ENCODE data around the gene GMNN.
"Not testable (repeated sequence)": the region's sequence is repeated elsewhere in the genome, so short reads cannot be mapped to it uniquely, and the experiment has no call there.

Gene GMNN

GRCh38 chr6:24752917-24753492 is 21.7 kb upstream of the GMNN start:
- CTCF ChIA-PET = no interaction called here
- no peak overlapping the region for H3K4me3 Mint-ChIP-seq
- no peaks in the 10 kb centered on the region for H3K36me3 Mint-ChIP-seq
- H3K9me3 Mint-ChIP-seq = no peaks in the 10 kb centered on the region
- no peak for DNase-seq
- peaks cover 27% of the 10 kb centered on the region for H3K27me3 Mint-ChIP-seq
- no peaks in the 10 kb centered on the region for H3K4me1 Mint-ChIP-seq
- no peak overlapping the region for H3K27ac Mint-ChIP-seq

DNA sequence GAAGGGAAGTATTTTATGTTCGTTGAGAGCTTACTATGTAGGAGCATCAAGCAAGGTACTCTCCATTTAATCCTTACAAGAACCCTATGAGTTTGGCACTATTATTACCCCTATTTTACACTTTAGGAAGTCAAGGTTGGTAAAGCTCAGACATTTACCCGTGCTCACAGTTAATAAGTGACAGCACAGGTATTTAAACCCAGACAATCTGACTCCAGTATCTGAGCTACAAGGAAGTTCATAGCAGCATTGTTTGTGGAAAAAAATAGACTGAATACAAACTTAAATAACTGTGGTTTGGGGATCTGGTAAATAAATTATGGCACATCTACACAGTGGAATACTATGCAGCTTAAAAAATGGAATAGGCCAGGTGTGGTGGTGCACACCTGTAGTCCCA is 21.2 kb upstream of the GMNN start:
- Mint-ChIP-seq H3K36me3 (no peaks in the 10 kb centered on the region), H3K9me3 (no peaks in the 10 kb centered on the region), H3K4me1 (no peaks in the 10 kb centered on the region), H3K27ac (no peak overlapping the region), H3K4me3 (no peak overlapping the region), H3K27me3 (peaks cover 27% of the 10 kb centered on the region)
- DNase-seq = no peak
- CTCF ChIA-PET = no interaction called here

DNA sequence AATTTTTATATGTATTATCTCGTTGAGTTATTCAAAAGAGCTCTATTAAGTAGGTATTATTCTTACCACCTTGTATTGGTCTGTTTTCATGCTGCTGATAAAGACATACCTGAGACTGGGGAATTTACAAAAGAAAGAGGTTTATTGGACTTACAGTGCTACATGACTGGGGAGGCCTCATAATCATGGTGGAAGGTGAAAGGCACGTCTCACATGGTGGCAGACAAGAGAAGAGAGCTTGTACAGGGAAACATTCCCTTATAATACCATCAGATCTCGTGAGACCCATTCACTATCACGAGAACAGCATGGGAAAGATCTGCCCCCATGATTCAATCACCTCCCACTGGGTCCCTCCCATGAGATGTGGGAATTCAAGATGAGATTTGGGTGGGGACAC is 20.4 kb upstream of the GMNN start:
- H3K4me3 Mint-ChIP-seq, H3K27ac Mint-ChIP-seq, H3K4me1 Mint-ChIP-seq, H3K36me3 Mint-ChIP-seq, DNase-seq, H3K9me3 Mint-ChIP-seq: not testable (repeated sequence)
- CTCF ChIA-PET = interaction anchor here (1.3 kb wide), 1 partner anchor 173 kb away, joined by 5 read pairs; no protein-coding TSS in a partner anchor
- H3K27me3 Mint-ChIP-seq = peaks cover 20% of the 10 kb centered on the region

DNA sequence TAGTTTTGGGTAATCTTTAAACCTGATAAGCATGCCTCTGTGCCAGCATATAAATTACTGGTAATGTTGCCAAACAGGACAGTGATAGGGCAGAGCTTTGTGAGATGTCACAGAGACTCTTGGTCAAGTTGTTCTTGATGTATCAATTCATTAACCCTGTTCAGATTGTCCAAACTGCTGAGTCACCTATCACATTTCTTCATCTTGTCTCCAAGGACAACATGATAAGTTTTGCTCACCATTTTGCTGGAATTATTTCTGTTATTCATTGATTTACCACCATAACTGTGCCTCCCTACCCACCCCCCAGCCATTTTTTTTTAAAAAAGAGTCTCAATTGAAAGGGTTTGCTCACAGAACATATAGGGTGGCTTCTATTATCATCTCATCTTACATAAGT is 19.5 kb upstream of the GMNN start:
- H3K4me1 Mint-ChIP-seq = no peaks in the 10 kb centered on the region
- no peak overlapping the region for H3K27ac Mint-ChIP-seq
- no peak for DNase-seq
- no peaks in the 10 kb centered on the region for H3K36me3 Mint-ChIP-seq
- H3K4me3 Mint-ChIP-seq = no peak overlapping the region
- CTCF ChIA-PET = interaction anchor here (1.3 kb wide), 1 partner anchor 174 kb away, joined by 5 read pairs; no protein-coding TSS in a partner anchor
- no peaks in the 10 kb centered on the region for H3K9me3 Mint-ChIP-seq
- peaks cover 20% of the 10 kb centered on the region for H3K27me3 Mint-ChIP-seq

GRCh38 chr6:24757611-24758010 is 17.1 kb upstream of the GMNN start:
- Mint-ChIP-seq H3K9me3 (peaks cover 2% of the 10 kb centered on the region), H3K4me1 (peaks cover 6% of the 10 kb centered on the region), H3K4me3 (no peak overlapping the region), H3K36me3 (no peaks in the 10 kb centered on the region), H3K27ac (no peak overlapping the region), H3K27me3 (peaks cover 8% of the 10 kb centered on the region)
- no peak for DNase-seq
- CTCF ChIA-PET = interaction anchor here (1.5 kb wide), 1 partner anchor 176 kb away, joined by 7 read pairs; no protein-coding TSS in a partner anchor

GRCh38 chr6:24759718-24760117 is 15.0 kb upstream of the GMNN start:
- Mint-ChIP-seq H3K9me3 (peaks cover 2% of the 10 kb centered on the region), H3K4me1 (peaks cover 6% of the 10 kb centered on the region), H3K27ac (no peak overlapping the region), H3K4me3 (no peak overlapping the region), H3K27me3 (peaks cover 3% of the 10 kb centered on the region), H3K36me3 (no peaks in the 10 kb centered on the region)
- no peak for DNase-seq
- CTCF ChIA-PET = interaction anchor here (0.9 kb wide), 1 partner anchor 258 kb away, joined by 3 read pairs; no protein-coding TSS in a partner anchor

- DNase-seq = no peak
- CTCF ChIA-PET = interaction anchor here (0.9 kb wide), 1 partner anchor 258 kb away, joined by 3 read pairs; no protein-coding TSS in a partner anchor
- Mint-ChIP-seq H3K36me3 (no peaks in the 10 kb centered on the region), H3K4me3 (no peak overlapping the region), H3K4me1 (peaks cover 6% of the 10 kb centered on the region), H3K27me3 (peaks cover 3% of the 10 kb centered on the region), H3K27ac (no peak overlapping the region), H3K9me3 (peaks cover 2% of the 10 kb centered on the region)
These were observed 14.5 kb upstream of the GMNN start for GRCh38 chr6:24760210-24760609.

DNA sequence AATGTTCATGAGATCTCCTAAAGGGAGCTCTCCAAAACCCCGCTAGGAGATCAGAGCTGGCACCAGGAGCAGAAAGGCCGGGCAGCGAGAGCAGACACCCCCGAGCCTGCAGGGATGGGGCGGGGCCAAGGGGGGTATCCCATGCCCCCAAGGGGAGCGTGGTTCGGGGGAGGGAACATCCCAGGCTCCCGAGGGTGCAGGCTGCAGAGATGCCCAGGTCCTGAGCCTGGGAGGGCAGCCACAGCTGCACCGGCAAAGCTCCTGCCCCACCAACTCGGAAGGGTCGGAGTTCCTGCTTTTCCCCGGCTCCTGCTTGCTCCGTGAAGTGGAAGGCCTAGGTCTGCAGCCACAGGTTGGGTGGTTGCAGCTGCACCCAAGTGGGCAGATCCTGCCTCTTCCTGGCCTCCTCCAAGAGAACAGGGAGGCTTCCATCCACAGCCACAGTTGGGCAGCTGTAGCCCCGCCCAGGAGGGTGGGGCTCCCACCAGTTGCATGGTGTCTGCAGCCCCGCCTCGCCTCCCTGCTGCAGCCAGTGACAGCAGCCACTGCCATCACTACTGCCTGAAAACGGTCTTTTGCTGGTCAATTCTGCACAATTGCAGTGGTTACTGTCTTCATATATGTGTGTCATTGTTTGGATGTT is 13.4 kb upstream of the GMNN start:
- peaks cover 6% of the 10 kb centered on the region for H3K4me1 Mint-ChIP-seq
- no peak for DNase-seq
- peaks cover 2% of the 10 kb centered on the region for H3K9me3 Mint-ChIP-seq
- no peaks in the 10 kb centered on the region for H3K36me3 Mint-ChIP-seq
- CTCF ChIA-PET = interaction anchor here (0.9 to 1.2 kb wide), 2 partner anchors 179 to 309 kb away, joined by 3 to 4 read pairs; no protein-coding TSS in a partner anchor
- H3K27ac Mint-ChIP-seq = no peak overlapping the region
- H3K27me3 Mint-ChIP-seq = no peaks in the 10 kb centered on the region
- H3K4me3 Mint-ChIP-seq = no peak overlapping the region

GRCh38 chr6:24761851-24762250 is 12.9 kb upstream of the GMNN start:
- CTCF ChIA-PET = interaction anchor here (0.9 to 1.2 kb wide), 2 partner anchors 180 to 309 kb away, joined by 3 to 4 read pairs; no protein-coding TSS in a partner anchor
- Mint-ChIP-seq H3K27me3 (no peaks in the 10 kb centered on the region), H3K27ac (no peak overlapping the region), H3K4me1 (peaks cover 8% of the 10 kb centered on the region), H3K9me3 (peaks cover 2% of the 10 kb centered on the region), H3K4me3 (no peak overlapping the region), H3K36me3 (no peaks in the 10 kb centered on the region)
- DNase-seq = no peak

DNA sequence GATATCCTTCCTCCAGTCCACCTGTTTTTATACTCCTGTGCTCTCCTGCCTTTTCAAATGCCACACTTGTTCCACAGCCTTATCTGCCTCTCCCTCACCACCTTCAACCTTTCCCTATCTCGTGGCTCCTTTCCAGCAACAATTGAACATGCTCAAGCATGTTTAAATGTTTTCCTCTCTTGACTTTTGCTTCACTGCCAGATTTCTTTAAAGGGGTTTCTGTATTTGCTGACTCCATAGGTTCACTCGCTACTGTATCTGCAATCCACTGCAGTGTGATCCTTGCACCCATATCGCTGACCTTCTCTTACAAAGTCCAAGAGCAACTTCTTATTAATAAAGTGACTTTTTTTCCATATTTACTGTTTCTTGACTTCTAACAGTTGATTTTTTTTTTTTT is 11.2 kb upstream of the GMNN start:
- Mint-ChIP-seq H3K4me1 (peaks cover 8% of the 10 kb centered on the region), H3K4me3 (no peak overlapping the region), H3K36me3 (no peaks in the 10 kb centered on the region), H3K27ac (no peak overlapping the region), H3K27me3 (no peaks in the 10 kb centered on the region), H3K9me3 (peaks cover 2% of the 10 kb centered on the region)
- CTCF ChIA-PET = interaction anchor here (1.2 kb wide), 1 partner anchor 183 kb away, joined by 3 read pairs; no protein-coding TSS in a partner anchor
- DNase-seq = no peak

GRCh38 chr6:24764833-24765828 is 9.6 kb upstream of the GMNN start:
- H3K9me3 Mint-ChIP-seq = not testable (repeated sequence)

GRCh38 chr6:24765968-24766367 is 8.8 kb upstream of the GMNN start:
- H3K9me3 Mint-ChIP-seq, H3K4me1 Mint-ChIP-seq, H3K27me3 Mint-ChIP-seq, H3K4me3 Mint-ChIP-seq, H3K27ac Mint-ChIP-seq, H3K36me3 Mint-ChIP-seq, DNase-seq: not testable (repeated sequence)
- CTCF ChIA-PET = interaction anchor here (0.8 to 5.6 kb wide), 9 partner anchors 23 to 335 kb away, joined by 3 to 52 read pairs (median 4); partner anchors contain the start of gene ALDH5A1

More at GRCh38 chr6:24764833-24765828, 9.6 kb upstream of the GMNN start:
- H3K4me3 Mint-ChIP-seq, H3K27ac Mint-ChIP-seq, H3K36me3 Mint-ChIP-seq, H3K27me3 Mint-ChIP-seq, DNase-seq, H3K4me1 Mint-ChIP-seq: not testable (repeated sequence)
- CTCF ChIA-PET = interaction anchor here (0.6 to 5.6 kb wide), 6 partner anchors 69 to 270 kb away, joined by 3 to 52 read pairs (median 4); partner anchors contain the start of gene ALDH5A1

DNA sequence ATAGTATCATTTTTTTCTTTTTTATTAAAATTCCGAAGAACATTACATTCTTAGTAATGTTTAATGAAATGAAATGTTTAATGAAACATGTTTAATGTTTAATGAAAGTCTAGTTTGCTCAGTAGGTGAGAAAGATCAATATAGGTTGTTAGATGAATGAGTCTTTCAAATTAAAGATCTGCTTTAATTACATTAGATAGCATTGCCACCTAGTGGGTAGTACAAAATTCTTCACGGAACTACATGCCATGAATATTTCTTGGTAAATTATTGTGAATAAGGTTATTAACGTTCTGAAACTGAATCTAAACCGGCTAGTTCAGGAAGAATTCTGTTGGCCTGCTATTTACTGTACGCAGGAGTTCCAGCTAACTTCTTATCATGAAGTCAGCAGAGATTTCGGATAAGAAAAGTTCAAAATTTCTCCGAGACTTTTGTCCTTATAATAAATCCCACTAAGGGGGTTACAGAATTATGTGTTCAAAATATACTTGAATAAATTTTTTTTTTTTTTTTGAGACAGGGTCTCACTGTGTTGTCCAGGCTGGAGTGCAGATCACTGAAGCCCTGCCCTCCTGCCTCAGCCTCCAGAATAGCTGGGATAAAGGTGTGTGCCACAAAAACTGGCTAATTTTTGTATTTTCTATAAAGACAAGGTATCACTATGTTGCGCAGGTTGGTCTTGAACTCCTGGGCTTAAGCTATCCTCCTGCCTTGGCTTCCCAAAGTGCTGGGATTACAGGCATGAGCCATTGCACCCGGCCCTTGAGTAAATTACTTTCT is 7.9 kb upstream of the GMNN start:
- H3K27me3 Mint-ChIP-seq = no peaks in the 10 kb centered on the region
- H3K9me3 Mint-ChIP-seq = peaks cover 1% of the 10 kb centered on the region
- no peak for DNase-seq
- no peak overlapping the region for H3K4me3 Mint-ChIP-seq
- no peaks in the 10 kb centered on the region for H3K36me3 Mint-ChIP-seq
- H3K4me1 Mint-ChIP-seq = peaks cover 5% of the 10 kb centered on the region
- H3K27ac Mint-ChIP-seq = no peak overlapping the region
- CTCF ChIA-PET = interaction anchor here (0.7 to 5.6 kb wide), 13 partner anchors 24 to 484 kb away, joined by 3 to 52 read pairs (median 4); partner anchors contain the start of genes ALDH5A1 and C6orf62

Data from activated naive CD4-positive, alpha-beta T cell treated with anti-CD3 and anti-CD28 coated beads, Interleukin-2, amount 10 ng/mL, durations not matched to agents 7 days and 5 days (primary cell).